NCI-H146 treated with DMSO at 0.1 percent for 48 hours (cell line): Measurements from ENCODE around the gene LRP6.
"Not testable (repeated sequence)": the region's sequence is repeated elsewhere in the genome, so short reads cannot be mapped to it uniquely, and the experiment has no call there.

Source experiments
- DNase-seq: peaks from one replicate; lab custom pipeline; 2025; ENCODE audit not compliant: unreplicated experiment; lab: John Stamatoyannopoulos, UW

LRP6 gene

DNA sequence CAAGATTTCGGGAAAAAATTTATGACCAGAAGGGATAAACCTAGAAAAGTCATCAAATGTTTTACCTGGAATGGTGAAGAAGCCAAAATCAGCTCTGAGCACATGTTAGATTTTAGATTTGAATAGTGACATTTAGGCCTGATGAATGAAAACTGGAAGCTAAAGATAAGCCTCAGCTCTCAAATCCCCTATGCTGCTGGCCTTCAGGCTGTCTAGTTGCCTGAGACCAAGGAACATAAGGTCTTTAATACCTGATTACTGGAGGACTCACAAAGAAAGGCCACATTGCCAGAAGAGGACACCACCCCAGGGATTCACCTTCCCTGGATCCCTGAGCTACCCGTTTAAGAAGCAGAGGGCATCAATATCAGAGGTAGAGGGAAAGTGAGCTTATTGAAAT, 139.5 kb downstream of the LRP6 start:
- no peak for DNase-seq

DNA sequence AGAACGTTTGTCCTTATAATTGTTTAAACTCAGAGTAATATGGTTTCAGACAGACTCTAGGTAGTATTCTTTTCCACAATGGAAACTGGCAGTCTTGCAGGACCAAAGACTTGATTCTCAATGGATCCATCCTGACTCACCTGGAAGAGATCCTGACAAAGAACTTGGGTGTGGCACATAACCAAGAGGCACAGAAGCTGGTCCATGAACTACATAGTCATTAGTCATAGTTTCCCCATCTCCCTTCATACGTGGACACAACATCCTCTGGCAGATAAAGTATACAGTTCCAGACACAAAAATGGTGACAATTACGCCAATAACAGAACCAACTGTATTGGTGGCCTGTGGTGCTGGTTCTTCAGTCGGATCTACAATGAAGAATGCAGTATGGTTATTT, 140.3 kb downstream of the LRP6 start:
- no peak for DNase-seq

- DNase-seq: no peak
These were observed 143.7 kb downstream of the LRP6 start for GRCh38 chr12:12123036-12123604.

- no peak for DNase-seq
These were observed 145.8 kb downstream of the LRP6 start for GRCh38 chr12:12121061-12121460.

DNA sequence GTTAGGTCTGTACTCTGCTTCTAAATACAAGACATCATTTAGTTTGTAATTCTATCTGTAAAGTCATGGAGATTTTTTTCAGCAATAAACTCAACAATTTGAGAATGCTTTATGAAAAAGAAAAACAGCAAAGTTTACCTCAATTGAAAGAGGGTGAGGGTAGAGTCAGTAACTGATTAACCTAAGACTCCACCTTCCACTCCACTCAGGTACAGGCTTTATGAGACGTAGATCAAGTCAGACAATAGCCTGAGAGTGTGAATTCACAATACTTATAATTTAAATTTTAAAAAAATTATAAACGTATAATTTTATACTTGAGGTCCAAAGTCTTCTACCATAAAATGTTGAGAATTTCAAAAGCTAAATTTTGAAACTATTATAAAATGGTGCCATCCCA, 150.2 kb downstream of the LRP6 start:
- DNase-seq: no peak

DNA sequence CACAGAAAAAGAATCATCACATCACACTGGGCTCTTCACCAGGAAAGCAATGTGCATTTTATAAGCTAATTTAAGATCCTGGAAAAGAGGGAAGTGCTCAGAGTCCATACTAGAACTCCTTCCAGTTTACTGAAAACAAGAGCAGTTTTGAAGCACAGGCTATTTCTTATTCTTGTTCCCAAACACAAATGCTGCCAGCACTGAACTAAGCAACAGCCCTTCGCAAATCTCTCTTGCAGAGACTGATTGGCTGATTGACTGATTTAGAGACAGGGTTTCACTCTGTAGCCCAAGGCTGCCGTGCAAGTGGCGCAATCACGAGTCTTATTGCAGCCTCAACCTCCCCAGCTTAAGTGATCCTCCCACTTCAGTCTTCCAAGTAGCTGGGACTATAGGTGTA, 151.3 kb downstream of the LRP6 start:
- DNase-seq: no peak

- DNase-seq: not testable (repeated sequence)
These were observed 155.8 kb downstream of the LRP6 start for GRCh38 chr12:12110923-12111555.

DNA sequence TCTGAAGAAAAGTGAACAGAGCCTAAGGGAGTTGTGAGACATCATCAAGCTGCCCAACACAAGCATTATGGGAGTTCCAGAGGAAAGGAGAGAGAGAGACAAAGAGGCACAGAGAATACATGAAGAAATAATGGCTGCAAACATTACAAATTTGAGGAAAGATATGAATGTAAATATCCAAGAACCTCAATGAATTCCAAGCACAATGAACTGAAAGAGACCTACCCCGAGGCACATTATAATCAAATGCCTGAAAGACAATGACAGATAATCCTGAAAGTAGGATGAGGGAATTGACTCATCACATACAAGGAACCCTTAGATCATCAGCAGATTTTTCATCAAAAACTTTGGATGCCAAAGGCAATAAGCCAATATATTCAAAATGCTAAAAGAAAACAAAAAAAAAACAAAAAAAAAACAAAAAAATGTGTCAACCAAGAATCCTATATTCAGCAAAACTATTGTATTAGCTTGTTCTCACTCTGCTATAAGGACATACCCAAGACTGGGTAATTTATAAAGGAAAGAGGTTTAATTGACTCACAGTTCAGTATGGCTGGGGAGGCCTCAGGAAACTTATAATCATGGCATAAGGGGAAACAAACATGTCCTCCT, 158.3 kb downstream of the LRP6 start:
- no peak for DNase-seq

DNA sequence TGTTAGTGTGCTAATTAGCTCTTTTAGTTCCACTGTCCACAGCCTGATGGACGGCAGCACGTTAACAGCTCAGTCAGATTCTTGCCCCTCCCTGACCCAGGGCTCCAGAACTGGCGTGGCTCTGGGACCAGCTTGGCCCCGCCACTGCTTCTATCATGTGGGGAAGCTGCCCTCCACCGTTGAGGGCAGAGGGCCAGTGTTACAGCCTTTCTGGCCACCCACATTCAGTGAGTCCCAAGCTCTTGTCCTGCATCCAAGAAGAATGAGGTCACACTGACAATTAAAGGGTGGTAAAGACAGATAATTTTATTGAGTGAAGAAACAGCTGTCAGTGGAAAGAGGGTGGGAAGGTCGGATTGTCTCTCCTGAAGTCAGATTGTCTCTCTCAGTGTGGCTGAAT, 159.2 kb downstream of the LRP6 start:
- no peak for DNase-seq

GRCh38 chr12:12099102-12099501, 167.7 kb downstream of the LRP6 start:
- no peak for DNase-seq

DNA sequence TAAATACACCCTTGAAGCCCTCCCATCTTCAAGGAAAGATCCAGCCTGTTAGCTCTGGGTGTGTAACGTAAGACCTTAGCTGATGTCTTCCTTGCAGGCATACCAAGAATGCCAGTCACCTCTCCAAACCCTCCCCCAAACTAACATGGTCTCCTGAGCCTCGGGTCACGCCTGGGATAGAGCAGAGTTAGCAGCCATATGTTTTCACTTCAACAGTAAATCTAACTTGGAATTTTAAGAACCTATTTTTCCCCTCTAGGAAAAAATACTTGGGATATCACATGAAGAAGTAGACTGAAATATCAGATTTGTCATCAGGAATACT, 168.2 kb downstream of the LRP6 start:
- DNase-seq: no peak

DNA sequence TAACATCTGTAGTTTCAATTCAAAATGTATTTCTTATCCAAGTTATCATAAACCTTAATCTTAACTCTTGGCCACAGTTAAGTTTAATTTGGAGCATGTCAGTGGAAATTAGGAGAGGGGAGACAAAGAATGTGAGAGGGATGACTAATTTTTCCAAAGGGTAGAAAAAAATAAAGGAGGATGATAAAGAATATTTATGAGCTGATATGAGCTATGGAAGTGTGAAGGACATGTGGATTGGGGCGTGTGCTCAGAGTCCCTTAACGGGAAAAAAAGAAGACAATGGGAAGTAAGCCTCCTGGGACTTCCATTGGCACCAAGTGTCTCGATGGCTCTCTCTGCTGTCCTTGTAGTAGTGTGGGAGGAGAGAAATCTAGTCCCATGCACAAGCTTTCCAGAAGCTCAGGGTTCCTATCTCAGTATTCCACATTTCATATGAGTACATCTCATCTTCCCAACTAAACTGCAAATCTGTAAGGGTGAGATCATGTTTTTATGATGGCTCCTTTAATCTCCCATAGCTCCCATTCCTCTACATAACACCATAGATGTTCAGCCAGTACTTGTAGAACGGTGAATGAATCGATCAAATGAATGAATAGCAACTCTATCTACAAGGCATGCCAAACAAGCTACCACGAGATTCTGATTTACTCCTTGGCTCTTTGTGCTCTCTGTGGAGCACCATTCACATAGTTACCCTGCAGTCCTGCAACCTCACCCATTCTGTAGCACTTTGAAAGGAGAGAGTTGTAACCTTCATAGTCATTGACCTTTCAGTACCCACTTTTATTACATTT, 168.8 kb downstream of the LRP6 start:
- DNase-seq: no peak

GRCh38 chr12:12095021-12095420, 171.8 kb downstream of the LRP6 start:
- no peak for DNase-seq

DNA sequence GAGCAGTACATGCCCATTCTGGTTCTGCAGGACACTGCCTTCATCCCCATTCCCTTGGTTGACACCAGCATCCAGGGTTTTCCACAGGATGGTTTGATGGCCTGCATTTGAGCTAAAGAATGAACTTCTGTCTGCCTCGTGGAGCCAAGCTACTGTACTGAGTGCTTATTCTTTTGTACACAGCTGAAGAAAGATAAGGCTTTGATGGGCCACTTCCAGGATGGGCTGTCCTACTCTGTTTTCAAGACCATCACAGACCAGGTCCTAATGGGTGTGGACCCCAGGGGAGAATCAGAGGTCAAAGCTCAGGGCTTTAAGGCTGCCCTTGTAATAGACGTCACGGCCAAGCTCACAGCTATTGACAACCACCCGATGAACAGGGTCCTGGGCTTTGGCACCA, 172.4 kb downstream of the LRP6 start:
- DNase-seq: no peak

- no peak for DNase-seq
These were observed 174.7 kb downstream of the LRP6 start for GRCh38 chr12:12091977-12092663.

DNA sequence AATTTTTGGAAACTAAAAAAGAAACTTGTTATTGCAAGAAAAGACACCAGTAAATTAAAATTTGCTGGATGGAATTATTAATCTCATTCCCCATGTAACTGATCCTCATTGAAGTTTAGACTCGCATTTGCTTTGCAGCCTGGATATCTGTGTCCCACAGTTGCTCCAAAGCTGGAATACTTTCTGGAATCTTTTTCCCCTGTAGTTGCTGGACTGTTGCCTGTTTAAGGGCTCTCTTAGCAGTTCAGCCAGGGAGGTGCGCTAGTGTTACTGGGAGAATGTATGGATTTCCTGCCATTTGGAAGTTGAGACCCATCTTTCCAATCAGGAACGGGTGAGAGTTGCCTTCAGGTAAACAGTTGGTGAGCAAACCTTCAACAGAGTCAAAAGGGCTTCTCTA, 175.8 kb downstream of the LRP6 start:
- no peak for DNase-seq

- no peak for DNase-seq
These were observed 178.1 kb downstream of the LRP6 start for GRCh38 chr12:12088761-12089160.

GRCh38 chr12:12088147-12088546, 178.7 kb downstream of the LRP6 start:
- DNase-seq: no peak

DNA sequence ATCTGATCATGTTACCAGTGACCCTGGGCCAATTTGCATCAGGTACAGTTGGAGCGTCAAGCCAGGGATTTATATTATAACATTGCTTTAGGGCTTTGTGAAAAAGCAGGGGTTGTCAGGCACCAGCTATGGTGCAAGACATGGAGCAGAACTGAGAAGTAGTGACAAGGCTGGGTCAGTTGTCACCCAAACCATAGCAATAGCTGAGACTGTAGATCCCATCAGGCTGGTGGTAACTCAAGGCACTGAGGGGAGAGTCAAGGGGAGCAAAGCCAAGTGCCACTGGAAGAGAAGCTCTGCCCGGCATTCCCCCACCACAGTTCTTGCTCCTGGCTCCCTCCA, 179.2 kb downstream of the LRP6 start:
- no peak for DNase-seq

DNA sequence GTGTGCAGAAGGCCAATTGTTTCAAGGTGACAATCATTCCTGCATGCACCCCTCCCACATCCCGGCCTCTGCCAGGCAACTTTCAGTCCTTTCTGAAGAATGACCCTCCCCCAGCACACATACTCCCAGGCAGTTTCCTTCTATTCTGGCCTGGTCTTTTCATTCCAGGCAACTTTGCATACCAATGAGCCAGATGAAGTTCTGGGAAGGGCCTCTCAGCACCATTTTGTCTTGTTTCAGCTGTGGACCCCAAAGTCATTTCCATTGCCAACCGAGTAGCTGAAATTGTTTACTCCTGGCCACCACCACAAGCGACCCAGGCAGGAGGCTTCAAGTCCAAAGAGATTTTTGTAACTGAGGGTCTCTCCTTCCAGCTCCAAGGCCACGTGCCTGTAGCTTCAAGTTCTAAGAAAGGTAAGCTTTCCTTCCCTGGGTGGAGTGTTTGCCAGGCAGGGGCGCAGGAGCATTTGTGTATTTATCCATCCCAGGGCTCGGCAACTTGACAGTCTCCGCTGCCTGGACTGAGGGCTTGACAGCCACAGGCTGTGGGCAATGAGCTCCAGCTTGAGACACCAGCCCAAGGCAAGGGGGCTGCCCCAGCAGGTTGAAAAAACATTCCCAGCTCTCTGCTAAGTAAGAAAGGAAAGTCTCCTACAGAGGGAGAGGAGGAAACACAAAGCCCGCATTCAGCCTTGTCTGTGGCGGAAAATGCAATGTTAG, 179.7 kb downstream of the LRP6 start:
- DNase-seq: no peak

GRCh38 chr12:12086362-12086761, 180.5 kb downstream of the LRP6 start:
- DNase-seq: no peak
